ENCODE results near the gene DNAJB12.

DNA sequence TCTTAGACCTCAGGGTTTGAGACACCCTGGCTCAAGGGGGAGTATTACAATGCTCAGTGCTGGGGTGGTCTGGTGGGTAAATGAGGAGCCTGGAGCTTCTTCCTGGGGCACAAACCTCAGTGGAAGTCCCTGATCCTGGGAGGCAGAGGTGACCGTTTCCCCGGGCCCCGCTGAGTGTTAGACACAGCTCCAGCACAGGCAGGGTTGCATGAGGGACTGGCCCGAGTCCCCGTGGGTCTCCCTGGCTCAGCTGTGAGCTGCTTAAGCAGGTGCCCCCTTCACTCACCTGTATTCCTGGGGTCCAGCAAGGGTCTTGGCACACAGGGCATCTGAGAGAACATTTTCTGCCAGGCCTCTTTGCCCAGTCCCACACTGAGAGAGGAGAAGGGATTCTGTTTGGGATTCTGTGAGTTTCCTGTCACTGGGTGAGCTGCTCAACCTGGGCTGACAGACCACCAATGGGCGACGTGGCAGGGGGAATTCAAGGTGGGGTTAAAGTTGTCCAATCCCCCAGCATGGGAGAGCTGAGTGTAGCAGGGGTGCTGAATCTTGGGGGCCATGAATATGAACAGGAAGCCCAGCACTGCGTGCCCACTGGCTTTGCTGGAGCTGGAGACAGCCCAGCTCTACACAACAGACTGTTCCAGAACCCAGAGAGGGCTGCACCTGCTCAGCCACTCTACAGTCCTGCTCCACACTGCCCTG is 51.1 kb downstream of the DNAJB12 start:
- TF ChIP-seq, protein P1, sequence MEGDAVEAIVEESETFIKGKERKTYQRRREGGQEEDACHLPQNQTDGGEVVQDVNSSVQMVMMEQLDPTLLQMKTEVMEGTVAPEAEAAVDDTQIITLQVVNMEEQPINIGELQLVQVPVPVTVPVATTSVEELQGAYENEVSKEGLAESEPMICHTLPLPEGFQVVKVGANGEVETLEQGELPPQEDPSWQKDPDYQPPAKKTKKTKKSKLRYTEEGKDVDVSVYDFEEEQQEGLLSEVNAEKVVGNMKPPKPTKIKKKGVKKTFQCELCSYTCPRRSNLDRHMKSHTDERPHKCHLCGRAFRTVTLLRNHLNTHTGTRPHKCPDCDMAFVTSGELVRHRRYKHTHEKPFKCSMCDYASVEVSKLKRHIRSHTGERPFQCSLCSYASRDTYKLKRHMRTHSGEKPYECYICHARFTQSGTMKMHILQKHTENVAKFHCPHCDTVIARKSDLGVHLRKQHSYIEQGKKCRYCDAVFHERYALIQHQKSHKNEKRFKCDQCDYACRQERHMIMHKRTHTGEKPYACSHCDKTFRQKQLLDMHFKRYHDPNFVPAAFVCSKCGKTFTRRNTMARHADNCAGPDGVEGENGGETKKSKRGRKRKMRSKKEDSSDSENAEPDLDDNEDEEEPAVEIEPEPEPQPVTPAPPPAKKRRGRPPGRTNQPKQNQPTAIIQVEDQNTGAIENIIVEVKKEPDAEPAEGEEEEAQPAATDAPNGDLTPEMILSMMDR (IDR thresholded peaks at IDR 0.05), result no peak
- no peak for TF ChIP-seq POLR2A (IDR thresholded peaks at IDR 0.05)

Measured in testis (tissue), 2 donors.